HG02798 (cell line): ENCODE results near the gene DPH2.

Source experiments
- ATAC-seq: cut with Tn5 transposase; IDR thresholded peaks from one replicate; pipeline ENCODE4 v1.9.1; 2021; ENCODE audit warnings: mild to moderate bottlenecking; ENCODE audit not compliant: unreplicated experiment, poor library complexity

DPH2 gene

GRCh38 chr1:43969746-43970466 is at the start of gene DPH2:
Gene DPH2 (plus strand): TSS chr1:43970010. CDS start chr1:43970176, 166 bp downstream.
- peak; percentile 78 for ATAC-seq

GRCh38 chr1:43921022-43921421 is 48.8 kb upstream of the DPH2 start:
- ATAC-seq = no peak

- no peak for ATAC-seq
Observed at GRCh38 chr1:43924516-43924915, 45.3 kb upstream of the DPH2 start.

- ATAC-seq = no peak
Observed at GRCh38 chr1:43925846-43926245, 44.0 kb upstream of the DPH2 start.

GRCh38 chr1:43930168-43930948 is 39.5 kb upstream of the DPH2 start:
- no peak for ATAC-seq

GRCh38 chr1:43930949-43931275 is 38.9 kb upstream of the DPH2 start:
- ATAC-seq = no peak

- ATAC-seq = no peak
Observed at GRCh38 chr1:43931711-43932660, 37.8 kb upstream of the DPH2 start.

GRCh38 chr1:43932786-43933385 is 36.9 kb upstream of the DPH2 start:
- no peak for ATAC-seq

GRCh38 chr1:43933386-43934100 is 36.3 kb upstream of the DPH2 start, which contains the start of gene ARTN:
Gene ARTN (plus strand): TSS chr1:43933801. CDS start chr1:43935657, 1,856 bp downstream.
- no peak for ATAC-seq

- ATAC-seq = no peak
Observed at GRCh38 chr1:43934101-43934985, 35.5 kb upstream of the DPH2 start.

- ATAC-seq = no peak
Observed at GRCh38 chr1:43934986-43935324, 34.9 kb upstream of the DPH2 start.

GRCh38 chr1:43935711-43936427 is 33.9 kb upstream of the DPH2 start:
- ATAC-seq = no peak

- ATAC-seq = no peak
Observed at GRCh38 chr1:43936431-43937151, 33.2 kb upstream of the DPH2 start.

GRCh38 chr1:43937179-43937865 is 32.5 kb upstream of the DPH2 start:
- ATAC-seq = no peak

GRCh38 chr1:43938383-43938782 is 31.4 kb upstream of the DPH2 start:
- ATAC-seq = no peak

GRCh38 chr1:43938892-43939587 is 30.8 kb upstream of the DPH2 start:
- ATAC-seq = no peak
